Measurements from ENCODE around the gene YAE1. TPM values are rescaled to one million over a fixed set of nuclear protein-coding genes. Genes with fewer than 3 reads are reported as not detected.

The YAE1 gene
- total RNA-seq, 1 donor from 2014 or later = 18.1 TPM

GRCh38 chr7:39606352-39606751, 40.1 kb downstream of the YAE1 start:
- Histone ChIP-seq H3K4me1 (peaks cover 16% of the 10 kb centered on the region), H3K4me3 (no peak overlapping the region), H3K36me3 (no peaks in the 10 kb centered on the region), H3K9me3 (no peaks in the 10 kb centered on the region), H3K27me3 (ENCODE audit: low read depth) (no peaks in the 10 kb centered on the region), H3K27ac (no peak overlapping the region)
- no peak for TF ChIP-seq CTCF (IDR thresholded peaks at IDR 0.05)
- DNase-seq (no peak), ATAC-seq (no peak)
- intact Hi-C loops (cut with DNase I) = no loop called here

DNA sequence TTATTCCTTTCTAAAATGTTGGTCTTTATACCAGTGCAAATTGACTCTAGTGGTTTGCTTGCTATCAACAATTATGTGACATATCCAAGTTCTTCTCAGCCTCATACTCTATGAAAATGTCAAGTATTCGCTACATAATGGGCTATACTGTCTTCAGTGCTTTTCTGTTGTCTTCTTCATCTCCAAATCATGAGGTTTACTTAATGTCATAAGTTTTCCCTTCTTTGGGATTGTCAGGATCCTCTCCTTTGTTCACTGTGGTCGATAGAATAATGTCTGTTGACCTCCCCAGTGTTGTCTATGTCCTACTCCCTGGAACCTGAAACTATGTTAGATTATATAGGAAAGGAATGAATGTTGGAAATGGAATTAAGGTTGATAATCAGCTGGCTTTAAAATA, 40.7 kb downstream of the YAE1 start:
- Histone ChIP-seq H3K36me3 (no peaks in the 10 kb centered on the region), H3K4me3 (no peak overlapping the region), H3K9me3 (no peaks in the 10 kb centered on the region), H3K27ac (no peak overlapping the region), H3K4me1 (peaks cover 16% of the 10 kb centered on the region), H3K27me3 (ENCODE audit: low read depth) (no peaks in the 10 kb centered on the region)
- intact Hi-C loops (cut with DNase I) = no loop called here
- ATAC-seq = no peak
- TF ChIP-seq CTCF (IDR thresholded peaks at IDR 0.05) = no peak
- DNase-seq = no peak

DNA sequence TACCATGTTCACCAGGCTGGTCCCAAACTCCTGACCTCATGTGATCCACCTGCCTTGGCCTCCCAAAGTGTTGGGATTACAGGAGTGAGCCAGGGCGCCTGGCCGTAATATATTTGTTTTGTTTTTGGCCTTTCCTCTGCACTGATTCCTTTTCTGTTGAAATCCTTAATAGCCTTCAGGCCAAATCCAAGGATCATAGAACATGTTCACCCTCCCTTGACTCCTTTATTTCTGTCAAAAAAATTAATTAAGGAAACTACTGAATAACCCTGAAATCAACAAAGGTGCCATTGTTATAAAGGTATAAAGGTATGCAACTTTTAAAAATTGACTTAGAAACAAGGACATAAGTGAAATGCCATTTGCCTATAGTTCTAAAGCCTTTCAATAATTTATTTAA, 41.7 kb downstream of the YAE1 start:
- ATAC-seq (no peak), DNase-seq (no peak)
- no peak overlapping the region for H3K27ac ChIP-seq
- peaks cover 16% of the 10 kb centered on the region for H3K4me1 ChIP-seq
- TF ChIP-seq CTCF (IDR thresholded peaks at IDR 0.05) = no peak
- H3K9me3 ChIP-seq = no peaks in the 10 kb centered on the region
- no peaks in the 10 kb centered on the region for H3K36me3 ChIP-seq
- H3K4me3 ChIP-seq = no peak overlapping the region
- H3K27me3 ChIP-seq (ENCODE audit: low read depth) = no peaks in the 10 kb centered on the region
- intact Hi-C loops (cut with DNase I) = no loop called here

- DNase-seq = no peak
- ATAC-seq = no peak
- intact Hi-C loops (cut with DNase I) = no loop called here
- Histone ChIP-seq H3K4me3 (no peak overlapping the region), H3K4me1 (peaks cover 16% of the 10 kb centered on the region), H3K9me3 (no peaks in the 10 kb centered on the region), H3K36me3 (no peaks in the 10 kb centered on the region), H3K27me3 (ENCODE audit: low read depth) (no peaks in the 10 kb centered on the region), H3K27ac (no peak overlapping the region)
- no peak for TF ChIP-seq CTCF (IDR thresholded peaks at IDR 0.05)
These were observed 42.1 kb downstream of the YAE1 start for GRCh38 chr7:39608278-39608677.

GRCh38 chr7:39609113-39609934, 43.1 kb downstream of the YAE1 start:
- intact Hi-C loops (cut with DNase I) = no loop called here
- DNase-seq (peak; percentile 57), ATAC-seq (peak; percentile 68 to 74)
- Histone ChIP-seq H3K27me3 (ENCODE audit: low read depth) (no peaks in the 10 kb centered on the region), H3K36me3 (no peaks in the 10 kb centered on the region), H3K4me1 (peaks cover 16% of the 10 kb centered on the region), H3K27ac (peak overlapping the region; percentile 87), H3K4me3 (peak overlapping the region; percentile 47), H3K9me3 (no peaks in the 10 kb centered on the region)
- TF ChIP-seq CTCF (IDR thresholded peaks at IDR 0.05) = no peak

Measured in lower lobe of right lung (tissue), 2 donors.